ENCODE data around the gene TNFRSF19. TPM values are rescaled to one million over a fixed set of nuclear protein-coding genes. Genes with fewer than 3 reads are reported as not detected.

The TNFRSF19 gene
- total and polyA plus RNA-seq, 2 of the 13 experiments (the other 11 are each of a cell fraction or from before 2014, with no cell fraction given), result 75.3 to 77.7 TPM

DNA sequence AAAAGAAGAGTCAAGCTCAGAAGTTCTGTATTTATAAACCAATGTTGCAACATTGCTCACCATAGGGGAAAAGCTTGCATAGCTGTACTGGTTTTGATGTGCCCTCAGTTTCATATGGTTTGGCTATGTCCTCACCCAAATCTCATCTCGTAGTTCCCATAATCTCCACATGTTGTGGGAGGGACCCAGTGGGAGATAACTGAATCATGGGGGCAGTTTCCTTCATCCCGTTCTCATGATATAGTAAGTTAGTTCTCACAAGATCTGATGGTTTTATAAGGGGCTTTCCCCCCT, 73.9 kb downstream of the TNFRSF19 start:
- H3K27me3 ChIP-seq (ENCODE audit: control insufficient read depth in 1 of 2, insufficient read depth in 2 of 2, low read length in 2 of 2), result no peaks in the 10 kb centered on the region
- peaks cover 28% of the 10 kb centered on the region for H3K79me2 ChIP-seq (ENCODE audit: insufficient read depth, low read length)
- 100% methylated on average over 2 of the region's 2 CpGs for WGBS (ENCODE audit: low lambda C conversion rate)
- H3K4me1 ChIP-seq (ENCODE audit: insufficient read depth, low read length), result peaks cover 6% of the 10 kb centered on the region; the same call in 1 of the 2 replicates
- H3K9ac ChIP-seq (ENCODE audit: insufficient read depth, low read depth, low read length), result no peak overlapping the region
- no TSS peak for BruUV-seq (replicated peaks)
- TF ChIP-seq KLF9 (CRISPR knock-in tag; IDR thresholded peaks at IDR 0.05; ENCODE audit: low read depth) (no peak), SP5 (CRISPR knock-in tag; IDR thresholded peaks at IDR 0.05; ENCODE audit: borderline replicate concordance, low read depth) (no peak), NRL (CRISPR knock-in tag; IDR thresholded peaks at IDR 0.05; ENCODE audit: borderline replicate concordance) (no peak), DNMT1 (CRISPR knock-in tag; IDR thresholded peaks at IDR 0.05) (no peak)
- ATAC-seq (no peak), FAIRE-seq (no peak), DNase-seq (ENCODE audit: low spot score) (no peak)
- H3K9me3 ChIP-seq (ENCODE audit: low read length), result no peaks in the 10 kb centered on the region
- in situ Hi-C loops (cut with HindIII; ENCODE audit: extremely low pct_ligation_motif_present, low pct_unique_long_range_greater_than_20kb), result no loop called here
- no peak overlapping the region for H3K27ac ChIP-seq (ENCODE audit: extremely low read length, insufficient read depth, low read length)
- H3K36me3 ChIP-seq (replicated peaks in 1 of 2; ENCODE audit: control insufficient read depth in 1 of 2, insufficient read depth in 2 of 2, low read length in 2 of 2), result peaks cover 2 to 32% of the 10 kb centered on the region in 2 experiments
- H3K4me2 ChIP-seq (ENCODE audit: low read depth, low read length), result no peak overlapping the region
- ChIA-PET CTCF (ENCODE audit: low intra/inter-chr PET ratio, low total read pairs) (no interaction called here), POLR2A (no interaction called here)
- H3K4me3 ChIP-seq (replicated peaks in 1 of 3; ENCODE audit: insufficient read depth in 1 of 3, low read depth in 2 of 3, low read length in 3 of 3), result no peak overlapping the region
- H4K20me1 ChIP-seq (ENCODE audit: insufficient read depth, low read length), result no peaks in the 10 kb centered on the region
- intact Hi-C loops (cut with micrococcal nuclease; ENCODE audit: unreplicated experiment), result no loop called here
- no peak overlapping the region for H2AFZ ChIP-seq (ENCODE audit: low read length)

DNA sequence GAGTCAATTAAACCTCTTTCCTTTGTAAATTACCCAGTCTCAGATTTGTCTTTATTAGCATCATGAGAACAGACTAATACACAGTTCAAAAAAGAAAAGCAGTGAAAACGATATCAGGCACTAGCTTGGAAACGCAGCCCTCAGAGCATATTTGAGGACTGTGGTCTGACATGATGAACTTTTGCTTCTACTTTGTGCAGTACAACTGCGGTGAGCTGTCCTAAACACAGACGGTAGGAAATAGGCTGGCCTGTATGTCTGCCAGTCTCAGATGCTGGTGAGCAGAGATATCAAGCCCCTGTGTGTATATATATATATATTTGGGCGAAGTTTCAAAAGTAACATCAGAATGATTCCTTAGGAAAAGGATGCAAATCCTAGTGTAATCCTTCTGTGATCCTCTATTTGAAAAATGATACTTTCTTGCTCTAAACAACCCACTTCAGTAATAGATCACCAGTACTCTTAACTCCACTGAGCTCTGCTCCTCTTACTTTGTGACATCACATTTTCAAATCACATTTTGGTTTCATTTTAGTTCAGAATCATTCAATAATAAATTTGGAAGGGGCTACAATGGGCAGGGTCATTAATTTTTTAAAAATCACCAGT, 74.4 kb downstream of the TNFRSF19 start:
- 97% methylated on average over 5 of the region's 5 CpGs for WGBS (ENCODE audit: low lambda C conversion rate)

More for the DNA sequence above, 74.4 kb downstream of the TNFRSF19 start:
- DNase-seq (ENCODE audit: low spot score) (no peak), ATAC-seq (no peak), FAIRE-seq (no peak)
- in situ Hi-C loops (cut with HindIII; ENCODE audit: extremely low pct_ligation_motif_present, low pct_unique_long_range_greater_than_20kb) (no loop called here), intact Hi-C loops (cut with micrococcal nuclease; ENCODE audit: unreplicated experiment) (no loop called here)
- ChIA-PET POLR2A (interaction anchor here (1.3 kb wide), 1 partner anchor 10 kb away, joined by 5 read pairs; no protein-coding TSS in a partner anchor), CTCF (ENCODE audit: low intra/inter-chr PET ratio, low total read pairs) (no interaction called here)
- H3K27me3 ChIP-seq (ENCODE audit: control insufficient read depth in 1 of 2, insufficient read depth in 2 of 2, low read length in 2 of 2), result no peaks in the 10 kb centered on the region
- TF ChIP-seq MTERF4 (CRISPR knock-in tag; IDR thresholded peaks at IDR 0.05), result no peak
- no peak for TF ChIP-seq ZNF558 (CRISPR knock-in tag; IDR thresholded peaks at IDR 0.05; ENCODE audit: borderline replicate concordance)
- TF ChIP-seq CC2D1A (CRISPR knock-in tag; IDR thresholded peaks at IDR 0.05), result no peak
- no peak for TF ChIP-seq U2AF1 (optimal IDR thresholded peaks at IDR 0.05; ENCODE audit: low read depth, low read length)
- no peak for TF ChIP-seq ZNF660 (CRISPR knock-in tag; IDR thresholded peaks at IDR 0.05; ENCODE audit: borderline replicate concordance, low read depth)
- no peak overlapping the region for H3K27ac ChIP-seq (ENCODE audit: extremely low read length, insufficient read depth, low read length)
- BruUV-seq (replicated peaks), result no TSS peak
- no peak overlapping the region for H2AFZ ChIP-seq (ENCODE audit: low read length)
- H3K4me3 ChIP-seq (replicated peaks in 1 of 3; ENCODE audit: insufficient read depth in 1 of 3, low read depth in 2 of 3, low read length in 3 of 3), result no peak overlapping the region
- no peaks in the 10 kb centered on the region for H4K20me1 ChIP-seq (ENCODE audit: insufficient read depth, low read length)
- peaks cover 2% of the 10 kb centered on the region; the same call in 1 of the 2 replicates for H3K4me1 ChIP-seq (ENCODE audit: insufficient read depth, low read length)
- peaks cover 33% of the 10 kb centered on the region for H3K79me2 ChIP-seq (ENCODE audit: insufficient read depth, low read length)
- H3K36me3 ChIP-seq (replicated peaks in 1 of 2; ENCODE audit: control insufficient read depth in 1 of 2, insufficient read depth in 2 of 2, low read length in 2 of 2), result peaks cover 2 to 29% of the 10 kb centered on the region in 2 experiments
- H3K9ac ChIP-seq (ENCODE audit: insufficient read depth, low read depth, low read length), result no peak overlapping the region
- H3K9me3 ChIP-seq (ENCODE audit: low read length), result no peaks in the 10 kb centered on the region
- H3K4me2 ChIP-seq (ENCODE audit: low read depth, low read length), result no peak overlapping the region
